ENCODE results near the gene SCEL.

SCEL gene

GRCh38 chr13:77678691-77679235, 143.3 kb downstream of the SCEL start:
- no peak for DNase-seq

- DNase-seq = no peak
Measured at GRCh38 chr13:77687799-77688198, 152.3 kb downstream of the SCEL start.

- DNase-seq = no peak
Measured at GRCh38 chr13:77691871-77692270, 156.4 kb downstream of the SCEL start.

- DNase-seq = no peak
Measured at GRCh38 chr13:77692746-77693448, 157.4 kb downstream of the SCEL start.

- no peak for DNase-seq
Measured at GRCh38 chr13:77693449-77693940, 158.0 kb downstream of the SCEL start.

All from CD4-positive, alpha-beta T cell treated with Interleukin-6 for 4 hours (primary cell).